Suprapubic skin (tissue), 4 donors: ENCODE measurements around the gene CCNE1. TPM values are rescaled to one million over a fixed set of nuclear protein-coding genes. Genes with fewer than 3 reads are reported as not detected.

Experiments used
- DNase-seq, 2 donors: peaks; one replicate each; pipeline ENCODE4 v3.0.0-alpha.2; 2019; ENCODE audit warnings: low spot score in 2 of 2
- H3K27ac ChIP-seq: fragments of 200-600 bp; sonication (generic); one replicate; pipeline ENCODE4 v1.5.1; 2019
- H3K27me3 ChIP-seq: fragments of 200-600 bp; sonication (generic); one replicate; pipeline ENCODE4 v1.5.1; 2019
- H3K36me3 ChIP-seq: fragments of 200-600 bp; sonication (generic); one replicate; pipeline ENCODE4 v1.5.1; 2019
- H3K4me1 ChIP-seq: fragments of 200-600 bp; sonication (generic); one replicate; pipeline ENCODE4 v1.5.1; 2019
- H3K4me3 ChIP-seq: fragments of 200-600 bp; sonication (generic); one replicate; pipeline ENCODE4 v1.5.1; 2019; ENCODE audit warnings: mild to moderate bottlenecking
- H3K9me3 ChIP-seq: fragments of 200-600 bp; sonication (generic); one replicate; pipeline ENCODE4 v1.5.1; 2019
- CTCF ChIP-seq, 2 donors: fragments of 200-600 bp in 1 of 2; fragments of 450-650 bp in 1 of 2; sonication (generic) in 1 of 2; IDR thresholded peaks; one replicate each; pipeline ENCODE4 v1.5.1; 2016 to 2019; ENCODE audit warnings: antibody characterized with exemption in 2 of 2, mild to moderate bottlenecking in 1 of 2, moderate library complexity in 1 of 2
- EP300 ChIP-seq: sonication (generic); formaldehyde crosslinking; IDR thresholded peaks from one replicate; pipeline ENCODE4 v1.6.1; 2017; ENCODE audit warnings: antibody characterized with exemption
- POLR2A ChIP-seq, 2 donors: fragments of 450-650 bp; IDR thresholded peaks; one replicate each; pipeline ENCODE4 v1.6.1; 2017; ENCODE audit warnings: antibody characterized with exemption in 2 of 2, mild to moderate bottlenecking in 2 of 2, moderate library complexity in 2 of 2
- POLR2AphosphoS5 ChIP-seq, 3 donors: sonication (generic); formaldehyde crosslinking; IDR thresholded peaks; one replicate each; pipeline ENCODE4 v1.6.1; 2017; ENCODE audit warnings: antibody characterized with exemption in 3 of 3
- WGBS: methylation state at CpG from one replicate; pipeline ENCODE4 v1.1.5; 2018; 5-methylcytosine and 5-hydroxymethylcytosine counted together
- total RNA-seq, 4 donors: library from RNA; depleted of rRNA; stranded (reverse); fragments of >200 nt; gene quantifications; one replicate each; pipeline ENCODE4 v1.1.0, GENCODE V29; 2016

CCNE1 gene
- total RNA-seq, 4 donors from 2014 or later = 2.5 to 11.0 (median 6.0) TPM

GRCh38 chr19:29782260-29782580 is 29.6 kb upstream of the CCNE1 start:
- Histone ChIP-seq H3K27ac (no peak overlapping the region), H3K4me1 (no peaks in the 10 kb centered on the region), H3K36me3 (no peaks in the 10 kb centered on the region), H3K27me3 (peaks cover 7% of the 10 kb centered on the region), H3K9me3 (no peaks in the 10 kb centered on the region), H3K4me3 (no peak overlapping the region)
- WGBS = 87% methylated on average over 10 of the region's 13 CpGs
- DNase-seq = no peak
- TF ChIP-seq POLR2AphosphoS5 (IDR thresholded peaks at IDR 0.05) (no peak), POLR2A (IDR thresholded peaks at IDR 0.05) (no peak), CTCF (IDR thresholded peaks at IDR 0.05) (no peak)

- Histone ChIP-seq H3K27me3 (peaks cover 7% of the 10 kb centered on the region), H3K4me1 (no peaks in the 10 kb centered on the region), H3K9me3 (no peaks in the 10 kb centered on the region), H3K4me3 (no peak overlapping the region), H3K36me3 (no peaks in the 10 kb centered on the region), H3K27ac (no peak overlapping the region)
- TF ChIP-seq POLR2AphosphoS5 (IDR thresholded peaks at IDR 0.05) (no peak), EP300 (no peak), CTCF (IDR thresholded peaks at IDR 0.05) (no peak), POLR2A (IDR thresholded peaks at IDR 0.05) (no peak)
- WGBS = 96% methylated on average over 12 of the region's 12 CpGs
- DNase-seq = no peak
Measured at GRCh38 chr19:29783627-29784190, 28.1 kb upstream of the CCNE1 start.

- no peaks in the 10 kb centered on the region for H3K9me3 ChIP-seq
- no peak overlapping the region for H3K27ac ChIP-seq
- peaks cover 7% of the 10 kb centered on the region for H3K27me3 ChIP-seq
- H3K36me3 ChIP-seq = no peaks in the 10 kb centered on the region
- no peak for TF ChIP-seq POLR2A (IDR thresholded peaks at IDR 0.05)
- TF ChIP-seq EP300 = no peak
- no peak for TF ChIP-seq POLR2AphosphoS5 (IDR thresholded peaks at IDR 0.05)
- no peak for TF ChIP-seq CTCF (IDR thresholded peaks at IDR 0.05)
- H3K4me3 ChIP-seq = no peak overlapping the region
- WGBS = 98% methylated on average over 1 of the region's 1 CpG
- H3K4me1 ChIP-seq = no peaks in the 10 kb centered on the region
- DNase-seq = no peak
Measured at GRCh38 chr19:29784598-29785223, 27.1 kb upstream of the CCNE1 start.

GRCh38 chr19:29785360-29785759 is 26.4 kb upstream of the CCNE1 start:
- TF ChIP-seq EP300 (no peak), POLR2A (IDR thresholded peaks at IDR 0.05) (no peak), CTCF (IDR thresholded peaks at IDR 0.05) (no peak)
- Histone ChIP-seq H3K27me3 (peaks cover 3% of the 10 kb centered on the region), H3K9me3 (no peaks in the 10 kb centered on the region), H3K4me1 (no peaks in the 10 kb centered on the region), H3K36me3 (no peaks in the 10 kb centered on the region), H3K27ac (no peak overlapping the region), H3K4me3 (no peak overlapping the region)
- no peak for DNase-seq
- WGBS = 90% methylated on average over 5 of the region's 5 CpGs

- no peaks in the 10 kb centered on the region for H3K4me1 ChIP-seq
- WGBS = 61% methylated on average over 5 of the region's 5 CpGs
- H3K36me3 ChIP-seq = no peaks in the 10 kb centered on the region
- H3K4me3 ChIP-seq = no peak overlapping the region
- no peak for TF ChIP-seq POLR2AphosphoS5 (IDR thresholded peaks at IDR 0.05)
- no peak for TF ChIP-seq POLR2A (IDR thresholded peaks at IDR 0.05)
- TF ChIP-seq EP300 = no peak
- TF ChIP-seq CTCF (IDR thresholded peaks at IDR 0.05) = no peak
- H3K27me3 ChIP-seq = peaks cover 3% of the 10 kb centered on the region
- DNase-seq = no peak
- H3K27ac ChIP-seq = no peak overlapping the region
- H3K9me3 ChIP-seq = no peaks in the 10 kb centered on the region
Measured at GRCh38 chr19:29785955-29786589, 25.7 kb upstream of the CCNE1 start.
